ENCODE data around the gene QRICH1. TPM values are rescaled to one million over a fixed set of nuclear protein-coding genes. Genes with fewer than 3 reads are reported as not detected.

Gene QRICH1
- total and polyA plus RNA-seq, 2 of the 4 experiments (the other 2 are of a cell fraction) = 62.7 to 77.3 TPM

- Histone ChIP-seq H3K27ac (ENCODE audit: insufficient read depth, low read length) (no peak overlapping the region), H4K20me1 (ENCODE audit: insufficient read depth, low read length) (peaks cover 13% of the 10 kb centered on the region), H3K36me3 (ENCODE audit: control insufficient read depth, insufficient read depth, low read length) (peaks cover 64% of the 10 kb centered on the region), H3K14ac (replicated peaks; ENCODE audit: low read depth, low read length) (peak overlapping the region; percentile 97; the same call in 1 of the 2 replicates), H4K91ac (ENCODE audit: insufficient read depth, low read depth, low read length) (no peak overlapping the region), H3K9me3 (ENCODE audit: control insufficient read depth, insufficient read depth, low read length) (no peaks in the 10 kb centered on the region), H3K4ac (ENCODE audit: low read depth, low read length) (peak overlapping the region; percentile 93), H2BK20ac (ENCODE audit: low read depth, low read length) (no peak overlapping the region), H3K18ac (ENCODE audit: low read depth, low read length) (no peak overlapping the region), H3K79me1 (ENCODE audit: low read depth in 1 of 2, low read length in 2 of 2) (peaks cover 35 to 69% of the 10 kb centered on the region in 2 experiments), H3K4me2 (ENCODE audit: low read depth, low read length) (peak overlapping the region; percentile 98), H2AFZ (replicated peaks; ENCODE audit: low read length, poor library complexity) (no peak overlapping the region), H3K9ac (ENCODE audit: low read depth, low read length) (peak overlapping the region; percentile 90), H3K9me1 (ENCODE audit: insufficient read depth, low read length) (peaks cover 32% of the 10 kb centered on the region), H4K8ac (ENCODE audit: low read depth in 2 of 2, low read length in 2 of 2) (peak overlapping the region; percentile 67 to 90; a peak in 3 of 4 replicates), H3K4me1 (ENCODE audit: control insufficient read depth, insufficient read depth, low read length) (peaks cover 7% of the 10 kb centered on the region), H2BK15ac (ENCODE audit: low read depth, low read length) (no peak overlapping the region), H2BK5ac (ENCODE audit: low read depth, low read length, poor library complexity, severe bottlenecking) (no peak overlapping the region), H3K27me3 (ENCODE audit: control insufficient read depth, insufficient read depth, low read length) (no peaks in the 10 kb centered on the region), H2AK5ac (ENCODE audit: low read depth, low read length) (peak overlapping the region; percentile 98), H2AK9ac (replicated peaks; ENCODE audit: low read depth, low read length, poor library complexity) (peak overlapping the region; percentile 100), H3K4me3 (ENCODE audit: insufficient read depth, low read depth, low read length) (peak overlapping the region; percentile 62), H4K5ac (ENCODE audit: low read depth, low read length) (peak overlapping the region; percentile 3), H3K23ac (ENCODE audit: low read depth, low read length) (peak overlapping the region; percentile 29), H3K56ac (ENCODE audit: extremely low read depth, insufficient read depth, low read length) (no peak overlapping the region), H2BK120ac (ENCODE audit: low read depth, low read length) (no peak overlapping the region)
- intact Hi-C loops (cut with micrococcal nuclease) = no loop called here
- dilution Hi-C loops (cut with HindIII; ENCODE audit: low sequenced_read_pairs, unreplicated experiment) = no loop called here
- TF ChIP-seq MAFK (IDR thresholded peaks at IDR 0.05; ENCODE audit: low read depth, low read length) = no peak
- no peak for TF ChIP-seq MXI1 (IDR thresholded peaks at IDR 0.05; ENCODE audit: borderline replicate concordance, low read depth, low read length)
- no peak for TF ChIP-seq RCOR1 (IDR thresholded peaks at IDR 0.05; ENCODE audit: insufficient replicate concordance, low read length)
- TF ChIP-seq BHLHE40 (IDR thresholded peaks at IDR 0.05; ENCODE audit: low read depth, low read length) = no peak
- TF ChIP-seq CHD1 (IDR thresholded peaks at IDR 0.05; ENCODE audit: low read depth, low read length) = no peak
- TF ChIP-seq RFX5 (IDR thresholded peaks at IDR 0.05; ENCODE audit: low read depth, low read length) = no peak
- no peak for TF ChIP-seq NFE2L2 (IDR thresholded peaks at IDR 0.05; ENCODE audit: low read depth, low read length)
- no TSS peak for BruUV-seq (replicated peaks)
- ChIA-PET POLR2A (ENCODE audit: unreplicated experiment) (no interaction called here), CTCF (no interaction called here)
- in situ Hi-C loops (cut with MboI; ENCODE audit: low sequenced_read_pairs) = no loop called here
- no CpG with 5 or more reads among the region's 4 CpGs for WGBS, 2 experiments (ENCODE audit: extremely low coverage in 2 of 2, insufficient read length in 1 of 2)
- ATAC-seq (ENCODE audit: low read depth) = no peak
- DNase-seq = no peak
Observed at GRCh38 chr3:49028298-49028672, 65.6 kb downstream of the QRICH1 start.
